ENCODE results near the gene ARPC5. TPM values are rescaled to one million over a fixed set of nuclear protein-coding genes. Genes with fewer than 3 reads are reported as not detected.

The ARPC5 gene
- total and polyA plus RNA-seq, 10 of the 15 experiments (the other 5 are each of a cell fraction or from before 2014, with no cell fraction given) = 238 to 784 (median 309) TPM

- Histone ChIP-seq H3K9ac (ENCODE audit: control insufficient read depth, insufficient read depth, low read length) (peak overlapping the region; percentile 26; the same call in 1 of the 2 replicates), H3K36me3 (ENCODE audit: control insufficient read depth in 2 of 2, insufficient read depth in 2 of 2, low read length in 1 of 2) (no peaks in the 10 kb centered on the region), H3K9me3 (replicated peaks; ENCODE audit: control insufficient read depth, insufficient read depth, low read length) (no peaks in the 10 kb centered on the region; the same call in 1 of the 3 replicates), H2AFZ (ENCODE audit: control insufficient read depth, low read depth, low read length) (peak overlapping the region; percentile 71), H3K4me3 (no peak overlapping the region), H3K79me2 (ENCODE audit: control insufficient read depth, insufficient read depth, low read length) (no peaks in the 10 kb centered on the region), H3K27me3 (replicated peaks in 1 of 2; ENCODE audit: control insufficient read depth in 2 of 2, insufficient read depth in 2 of 2, low read length in 1 of 2) (no peaks in the 10 kb centered on the region), H3K4me1 (ENCODE audit: control insufficient read depth, insufficient read depth, low read length) (peaks cover 33% of the 10 kb centered on the region), H3K4me2 (ENCODE audit: control insufficient read depth, insufficient read depth) (peak overlapping the region; percentile 66), H4K20me1 (ENCODE audit: control insufficient read depth, insufficient read depth) (no peaks in the 10 kb centered on the region), H3K27ac (ENCODE audit: control insufficient read depth, insufficient read depth) (peak overlapping the region; percentile 59)
- FAIRE-seq (peak; percentile 64), DNase-seq (ENCODE audit: low read depth, low spot score) (no peak), ATAC-seq (peak; percentile 78)
- in situ Hi-C loops (cut with MboI) = no loop called here
- WGBS (ENCODE audit: insufficient coverage, insufficient replicate concordance, low lambda C conversion rate, missing lambda C conversion rate) = 18% methylated on average over 2 of the region's 2 CpGs
- ChIA-PET POLR2A (interaction anchor here (0.6 to 1.3 kb wide), 7 partner anchors 8 to 36 kb away, joined by 3 to 15 read pairs (median 4); partner anchors contain the start of gene NCF2), SMC1A (ENCODE audit: uncharacterized antibody, unreplicated experiment) (interaction anchor here (0.6 to 2.5 kb wide), 17 partner anchors 9 to 571 kb away, joined by 3 to 18 read pairs (median 4); partner anchors contain the start of gene NCF2), RAD21 (ENCODE audit: unreplicated experiment) (interaction anchor here (0.7 to 8.5 kb wide), 10 partner anchors 8 to 318 kb away, joined by 3 to 188 read pairs (median 4); partner anchors contain the start of genes NCF2 and SMG7), CTCF (interaction anchor here (0.8 to 4.2 kb wide), 9 partner anchors 9 to 128 kb away, joined by 3 to 30 read pairs (median 4); partner anchors contain the start of gene NCF2)
- intact Hi-C loops (cut with micrococcal nuclease; ENCODE audit: unreplicated experiment) = no loop called here
- no TSS peak for BruUV-seq (replicated peaks)
- TF ChIP-seq PKNOX1 (IDR thresholded peaks at IDR 0.05) (peak; percentile 31), ZBTB11 (CRISPR knock-in tag; IDR thresholded peaks at IDR 0.05) (no peak), ZBTB4 (CRISPR knock-in tag; IDR thresholded peaks at IDR 0.05) (no peak), ZNF384 (IDR thresholded peaks at IDR 0.05; ENCODE audit: borderline replicate concordance, low read depth, low read length) (0 out of 2 replicates have a peak, but pooled peaks have one; percentile 44), MTA2 (IDR thresholded peaks at IDR 0.05; ENCODE audit: low read depth) (0 out of 2 replicates have a peak, but pooled peaks have one; percentile 44), MEF2B (IDR thresholded peaks at IDR 0.05; ENCODE audit: partially characterized antibody, poor library complexity, severe bottlenecking) (peak; percentile 28), NBN (IDR thresholded peaks at IDR 0.05) (peak; percentile 62), IKZF2 (IDR thresholded peaks at IDR 0.05) (peak in 1 of 2 experiments; percentile 45; a peak in 2 of 4 replicates), ATF7 (IDR thresholded peaks at IDR 0.05; ENCODE audit: low read depth) (peak; percentile 88), CEBPZ (IDR thresholded peaks at IDR 0.05; ENCODE audit: low read depth, low read length) (no peak), EP300 (IDR thresholded peaks at IDR 0.05; ENCODE audit: borderline replicate concordance in 1 of 2, control insufficient read depth in 1 of 2, low read depth in 2 of 2, low read length in 2 of 2) (0 out of 4 replicates have a peak, but pooled peaks of 1 of the 2 experiments have one; percentile 18)
Observed at GRCh38 chr1:183598386-183598785, 37.2 kb downstream of the ARPC5 start.

Data from GM12878 (cell line).